Measurements from ENCODE around the gene WFDC1.

WFDC1 gene

GRCh38 chr16:84324434-84325262, 30.0 kb downstream of the WFDC1 start:
- DNase-seq (ENCODE audit: low read depth in 1 of 2, low spot score in 1 of 2), result no peak
- H3K27ac ChIP-seq (replicated peaks), result no peak overlapping the region
- no peak for TF ChIP-seq POLR2AphosphoS5 (IDR thresholded peaks at IDR 0.05; ENCODE audit: low read depth)
- no peak for TF ChIP-seq REST (IDR thresholded peaks at IDR 0.05; ENCODE audit: insufficient replicate concordance, low read depth)
- no peak for TF ChIP-seq GABPA (IDR thresholded peaks at IDR 0.05; ENCODE audit: low read depth)
- no peak for TF ChIP-seq SPI1 (IDR thresholded peaks at IDR 0.05; ENCODE audit: borderline replicate concordance, low read depth)
- TF ChIP-seq CTCF (IDR thresholded peaks at IDR 0.05; ENCODE audit: insufficient read depth, low read length), result no peak
- no peak overlapping the region for H3K4me3 ChIP-seq (replicated peaks; ENCODE audit: insufficient read depth, low read length)
- H3K27me3 ChIP-seq (ENCODE audit: insufficient read depth, poor library complexity, severe bottlenecking), result no peaks in the 10 kb centered on the region

GRCh38 chr16:84326545-84326944, 31.9 kb downstream of the WFDC1 start:
- DNase-seq (ENCODE audit: low read depth in 1 of 2, low spot score in 1 of 2), result no peak

More at GRCh38 chr16:84326545-84326944, 31.9 kb downstream of the WFDC1 start:
- TF ChIP-seq CTCF (IDR thresholded peaks at IDR 0.05; ENCODE audit: insufficient read depth, low read length), result no peak
- no peak for TF ChIP-seq GABPA (IDR thresholded peaks at IDR 0.05; ENCODE audit: low read depth)
- TF ChIP-seq REST (IDR thresholded peaks at IDR 0.05; ENCODE audit: insufficient replicate concordance, low read depth), result no peak
- no peak for TF ChIP-seq SPI1 (IDR thresholded peaks at IDR 0.05; ENCODE audit: borderline replicate concordance, low read depth)
- TF ChIP-seq POLR2AphosphoS5 (IDR thresholded peaks at IDR 0.05; ENCODE audit: low read depth), result no peak
- Histone ChIP-seq H3K4me3 (replicated peaks; ENCODE audit: insufficient read depth, low read length) (no peak overlapping the region), H3K27me3 (ENCODE audit: insufficient read depth, poor library complexity, severe bottlenecking) (no peaks in the 10 kb centered on the region), H3K27ac (replicated peaks) (no peak overlapping the region)

All from HL-60 (cell line).